ENCODE results near the gene PRPSAP2. TPM values are rescaled to one million over a fixed set of nuclear protein-coding genes. Genes with fewer than 3 reads are reported as not detected.
A peak's percentile ranks its signal among the peaks of the same experiment; 100 is the strongest.

The PRPSAP2 gene
- total RNA-seq, 1 donor from 2014 or later = 25.3 TPM

- Mint-ChIP-seq H3K27ac (ENCODE audit: unreplicated experiment) (no peak overlapping the region), H3K9me3 (ENCODE audit: low read depth) (no peaks in the 10 kb centered on the region), H3K27me3 (ENCODE audit: low read depth) (no peaks in the 10 kb centered on the region), H3K4me3 (ENCODE audit: unreplicated experiment) (no peak overlapping the region), H3K4me1 (ENCODE audit: low read depth) (peaks cover 17% of the 10 kb centered on the region), H3K36me3 (ENCODE audit: low read depth) (peaks cover 4% of the 10 kb centered on the region)
- DNase-seq (ENCODE audit: low spot score) = no peak
- TF ChIP-seq CTCF (IDR thresholded peaks at IDR 0.05) = no peak
These were observed 110.4 kb downstream of the PRPSAP2 start for GRCh38 chr17:18968345-18968744.

- Mint-ChIP-seq H3K4me3 (ENCODE audit: unreplicated experiment) (no peak overlapping the region), H3K27ac (ENCODE audit: unreplicated experiment) (no peak overlapping the region), H3K4me1 (ENCODE audit: low read depth) (peaks cover 17% of the 10 kb centered on the region), H3K9me3 (ENCODE audit: low read depth) (no peaks in the 10 kb centered on the region), H3K36me3 (ENCODE audit: low read depth) (peaks cover 4% of the 10 kb centered on the region), H3K27me3 (ENCODE audit: low read depth) (no peaks in the 10 kb centered on the region)
- no peak for TF ChIP-seq CTCF (IDR thresholded peaks at IDR 0.05)
- DNase-seq (ENCODE audit: low spot score) = no peak
These were observed 111.3 kb downstream of the PRPSAP2 start for GRCh38 chr17:18968945-18969887.

GRCh38 chr17:18970582-18971480 lies 112.9 kb downstream of the PRPSAP2 start:
- Mint-ChIP-seq H3K36me3 (ENCODE audit: low read depth) (peaks cover 4% of the 10 kb centered on the region), H3K9me3 (ENCODE audit: low read depth) (no peaks in the 10 kb centered on the region), H3K27ac (ENCODE audit: unreplicated experiment) (no peak overlapping the region), H3K27me3 (ENCODE audit: low read depth) (no peaks in the 10 kb centered on the region), H3K4me1 (ENCODE audit: low read depth) (peaks cover 17% of the 10 kb centered on the region), H3K4me3 (ENCODE audit: unreplicated experiment) (no peak overlapping the region)
- TF ChIP-seq CTCF (IDR thresholded peaks at IDR 0.05) = peak; percentile 47
- no peak for DNase-seq (ENCODE audit: low spot score)

DNA sequence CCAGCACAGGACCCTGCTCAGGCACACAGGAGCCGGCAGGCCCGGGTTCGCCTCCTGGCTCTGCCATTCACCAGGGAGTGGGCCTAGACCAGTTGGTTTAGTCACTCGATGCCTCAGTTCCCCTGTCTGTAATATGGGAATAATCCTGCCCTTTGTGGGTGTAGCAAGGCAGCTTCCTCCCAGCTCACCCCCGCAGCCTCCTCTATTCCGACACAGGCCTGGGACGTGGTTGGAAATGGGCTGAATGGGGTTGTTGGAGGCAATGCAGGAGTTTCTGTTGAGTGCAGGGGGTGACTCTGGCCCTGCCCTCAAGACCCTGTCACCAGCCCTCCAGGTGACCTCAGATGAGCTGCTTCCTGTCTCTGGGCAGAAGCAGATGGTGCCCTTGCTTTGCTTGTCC lies 113.9 kb downstream of the PRPSAP2 start:
- Mint-ChIP-seq H3K27me3 (ENCODE audit: low read depth) (no peaks in the 10 kb centered on the region), H3K36me3 (ENCODE audit: low read depth) (peaks cover 5% of the 10 kb centered on the region), H3K9me3 (ENCODE audit: low read depth) (no peaks in the 10 kb centered on the region), H3K27ac (ENCODE audit: unreplicated experiment) (no peak overlapping the region), H3K4me3 (ENCODE audit: unreplicated experiment) (no peak overlapping the region), H3K4me1 (ENCODE audit: low read depth) (peaks cover 17% of the 10 kb centered on the region)
- DNase-seq (ENCODE audit: low spot score) = no peak
- TF ChIP-seq CTCF (IDR thresholded peaks at IDR 0.05) = no peak
